ENCODE results near the gene SLC41A1.

DNA sequence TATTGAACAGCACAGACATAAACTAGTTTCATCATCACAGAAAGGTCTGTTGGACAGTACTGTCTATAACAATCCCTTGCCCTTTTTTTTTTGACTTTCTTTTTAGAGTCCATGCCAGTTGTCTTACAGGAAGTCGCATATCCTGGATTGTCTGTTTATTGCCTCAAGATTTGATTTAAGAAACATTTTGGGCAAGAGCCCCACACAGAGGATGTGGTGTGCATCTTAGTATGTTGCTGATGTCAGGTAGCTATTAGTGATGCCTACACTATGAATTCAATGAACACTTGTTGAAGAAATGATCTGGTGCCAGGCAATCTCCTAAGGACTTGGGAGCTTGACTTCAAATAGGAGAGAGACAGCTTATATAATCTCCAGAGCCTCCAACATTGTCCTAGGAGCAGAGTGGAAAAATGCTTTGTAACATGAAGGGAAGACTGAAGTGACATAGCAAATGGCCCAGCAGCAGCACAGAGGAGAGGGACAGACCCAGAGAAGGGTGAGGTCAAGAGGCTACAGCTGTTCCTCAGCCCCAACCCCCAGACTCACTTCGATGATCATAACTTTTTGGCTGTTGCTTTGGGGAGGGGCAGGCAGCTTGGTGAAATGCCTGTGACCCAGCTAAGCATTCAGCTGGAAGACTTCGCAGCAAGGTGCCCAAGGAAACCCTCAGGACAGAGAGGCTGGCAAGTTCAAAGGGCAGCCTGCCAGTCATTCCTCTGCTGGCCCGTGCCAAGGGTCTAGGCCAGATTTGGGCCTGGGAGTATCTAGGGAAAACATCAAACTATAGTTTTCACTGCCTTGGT lies 30.2 kb downstream of the SLC41A1 start:
- TF ChIP-seq, protein P1, sequence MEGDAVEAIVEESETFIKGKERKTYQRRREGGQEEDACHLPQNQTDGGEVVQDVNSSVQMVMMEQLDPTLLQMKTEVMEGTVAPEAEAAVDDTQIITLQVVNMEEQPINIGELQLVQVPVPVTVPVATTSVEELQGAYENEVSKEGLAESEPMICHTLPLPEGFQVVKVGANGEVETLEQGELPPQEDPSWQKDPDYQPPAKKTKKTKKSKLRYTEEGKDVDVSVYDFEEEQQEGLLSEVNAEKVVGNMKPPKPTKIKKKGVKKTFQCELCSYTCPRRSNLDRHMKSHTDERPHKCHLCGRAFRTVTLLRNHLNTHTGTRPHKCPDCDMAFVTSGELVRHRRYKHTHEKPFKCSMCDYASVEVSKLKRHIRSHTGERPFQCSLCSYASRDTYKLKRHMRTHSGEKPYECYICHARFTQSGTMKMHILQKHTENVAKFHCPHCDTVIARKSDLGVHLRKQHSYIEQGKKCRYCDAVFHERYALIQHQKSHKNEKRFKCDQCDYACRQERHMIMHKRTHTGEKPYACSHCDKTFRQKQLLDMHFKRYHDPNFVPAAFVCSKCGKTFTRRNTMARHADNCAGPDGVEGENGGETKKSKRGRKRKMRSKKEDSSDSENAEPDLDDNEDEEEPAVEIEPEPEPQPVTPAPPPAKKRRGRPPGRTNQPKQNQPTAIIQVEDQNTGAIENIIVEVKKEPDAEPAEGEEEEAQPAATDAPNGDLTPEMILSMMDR (IDR thresholded peaks at IDR 0.05; ENCODE audit: extremely low read depth in 1 of 2, insufficient read depth in 1 of 2, low read depth in 1 of 2, low read length in 2 of 2): no peak
- TF ChIP-seq POLR2AphosphoS5 (IDR thresholded peaks at IDR 0.05; ENCODE audit: insufficient read depth, low read depth, low read length): no peak
